ENCODE results near the gene PIP4K2A. TPM values are rescaled to one million over a fixed set of nuclear protein-coding genes. Genes with fewer than 3 reads are reported as not detected.

PIP4K2A gene
- total RNA-seq, 4 donors from 2014 or later: 3.1 to 19.1 (median 7.6) TPM

GRCh38 chr10:22593026-22593425, 121.4 kb downstream of the PIP4K2A start:
- Histone ChIP-seq H3K27me3 (no peaks in the 10 kb centered on the region), H3K27ac (no peak overlapping the region), H3K36me3 (peaks cover 0 to 45% (median 0%) of the 10 kb centered on the region in 3 donors), H3K4me1 (peaks cover 0 to 9% (median 0%) of the 10 kb centered on the region in 3 donors), H3K9me3 (no peaks in the 10 kb centered on the region), H3K4me3 (no peak overlapping the region)
- no peak for TF ChIP-seq CTCF (IDR thresholded peaks at IDR 0.05)
- no peak for TF ChIP-seq POLR2A (IDR thresholded peaks at IDR 0.05)
- DNase-seq: no peak
- WGBS, 2 donors: 80 to 83% methylated on average over 3 of the region's 3 CpGs
- intact Hi-C loops (cut with DNase I): no loop called here

- WGBS, 2 donors: 76 to 85% methylated on average over 6 of the region's 6 CpGs
- H3K4me1 ChIP-seq: peaks cover 0 to 9% (median 0%) of the 10 kb centered on the region in 3 donors
- H3K9me3 ChIP-seq: no peaks in the 10 kb centered on the region
- intact Hi-C loops (cut with DNase I): no loop called here
- TF ChIP-seq CTCF (IDR thresholded peaks at IDR 0.05) (no peak), POLR2A (IDR thresholded peaks at IDR 0.05) (no peak)
- no peaks in the 10 kb centered on the region for H3K27me3 ChIP-seq
- H3K27ac ChIP-seq: no peak overlapping the region
- no peak for DNase-seq
- H3K4me3 ChIP-seq: no peak overlapping the region
- H3K36me3 ChIP-seq: peaks cover 0 to 46% (median 0%) of the 10 kb centered on the region in 3 donors
These were observed 124.4 kb downstream of the PIP4K2A start for GRCh38 chr10:22589851-22590514.

GRCh38 chr10:22588462-22588861, 125.9 kb downstream of the PIP4K2A start:
- TF ChIP-seq POLR2A (IDR thresholded peaks at IDR 0.05) (no peak), CTCF (IDR thresholded peaks at IDR 0.05) (no peak)
- Histone ChIP-seq H3K4me3 (no peak overlapping the region), H3K4me1 (peaks cover 0 to 2% (median 0%) of the 10 kb centered on the region in 3 donors), H3K27me3 (no peaks in the 10 kb centered on the region), H3K9me3 (no peaks in the 10 kb centered on the region), H3K27ac (no peak overlapping the region), H3K36me3 (peaks cover 0 to 50% (median 0%) of the 10 kb centered on the region in 3 donors)
- DNase-seq: no peak
- 88 to 100% methylated on average over 1 of the region's 1 CpG for WGBS, 2 donors
- intact Hi-C loops (cut with DNase I): no loop called here

- intact Hi-C loops (cut with DNase I): no loop called here
- no peak for DNase-seq
- no peak overlapping the region for H3K4me3 ChIP-seq
- TF ChIP-seq CTCF (IDR thresholded peaks at IDR 0.05) (no peak), POLR2A (IDR thresholded peaks at IDR 0.05) (no peak)
- WGBS, 2 donors: 87 to 92% methylated on average over 4 to 5 of the region's 5 CpGs
- no peaks in the 10 kb centered on the region for H3K9me3 ChIP-seq
- H3K27me3 ChIP-seq: no peaks in the 10 kb centered on the region
- H3K27ac ChIP-seq: no peak overlapping the region
- H3K36me3 ChIP-seq: peaks cover 0 to 56% (median 0%) of the 10 kb centered on the region in 3 donors
- H3K4me1 ChIP-seq: no peaks in the 10 kb centered on the region
These were observed 130.7 kb downstream of the PIP4K2A start for GRCh38 chr10:22583683-22584082.

- no peaks in the 10 kb centered on the region for H3K27me3 ChIP-seq
- DNase-seq: no peak
- intact Hi-C loops (cut with DNase I): no loop called here
- H3K27ac ChIP-seq: no peak overlapping the region
- TF ChIP-seq CTCF (IDR thresholded peaks at IDR 0.05) (no peak), POLR2A (IDR thresholded peaks at IDR 0.05) (no peak)
- WGBS, 2 donors: 86 to 88% methylated on average over 2 of the region's 2 CpGs
- no peaks in the 10 kb centered on the region for H3K9me3 ChIP-seq
- no peaks in the 10 kb centered on the region for H3K4me1 ChIP-seq
- H3K4me3 ChIP-seq: no peak overlapping the region
- peaks cover 0 to 61% (median 0%) of the 10 kb centered on the region in 3 donors for H3K36me3 ChIP-seq
These were observed 132.9 kb downstream of the PIP4K2A start for GRCh38 chr10:22581461-22581860.
